ENCODE measurements around the gene ACAP2. TPM values are rescaled to one million over a fixed set of nuclear protein-coding genes. Genes with fewer than 3 reads are reported as not detected.

Gene ACAP2
- total RNA-seq, 3 donors from 2014 or later (not counting 1 experiment from before 2014, with no cell fraction given), result 103 to 132 (median 128) TPM

DNA sequence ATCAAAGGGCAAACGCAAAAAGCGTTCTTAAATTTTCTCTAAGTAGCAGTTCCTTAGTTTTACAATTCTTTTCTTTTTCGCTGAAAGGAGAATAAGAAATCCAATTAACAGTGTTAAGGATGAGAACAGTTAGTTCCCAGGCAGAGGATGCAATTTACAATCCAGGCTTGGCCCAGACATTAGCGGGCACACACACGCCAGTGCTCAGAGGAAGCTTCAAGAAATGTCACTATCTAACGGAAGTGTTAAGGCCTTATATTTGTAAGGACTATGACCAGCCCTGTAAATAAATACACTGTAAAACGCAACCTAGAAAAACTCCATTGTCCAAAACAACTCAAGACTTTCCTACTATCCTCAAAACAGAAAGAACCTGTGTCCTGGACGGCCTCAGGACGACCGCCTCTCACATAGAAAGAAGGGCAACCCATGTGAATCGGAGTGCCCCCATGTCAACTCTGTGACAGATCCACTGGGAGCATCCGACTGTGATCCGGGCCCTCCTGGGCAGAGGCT lies 1.3 kb downstream of the ACAP2 start:
- Mint-ChIP-seq H3K9me3 (no peaks in the 10 kb centered on the region), H3K36me3 (no peaks in the 10 kb centered on the region), H3K27ac (peak overlapping the region; percentile 92 to 97), H3K27me3 (ENCODE audit: low read depth in 2 of 2) (no peaks in the 10 kb centered on the region), H3K4me3 (peak overlapping the region; percentile 97), H3K4me1 (peaks cover 37 to 48% of the 10 kb centered on the region in 2 donors)
- H3K36me3 ChIP-seq (ENCODE audit: control insufficient read depth, insufficient read depth, low read length), result no peaks in the 10 kb centered on the region
- no peaks in the 10 kb centered on the region for H3K9me3 ChIP-seq (ENCODE audit: control insufficient read depth, insufficient read depth, low read length)
- TF ChIP-seq, protein P1, sequence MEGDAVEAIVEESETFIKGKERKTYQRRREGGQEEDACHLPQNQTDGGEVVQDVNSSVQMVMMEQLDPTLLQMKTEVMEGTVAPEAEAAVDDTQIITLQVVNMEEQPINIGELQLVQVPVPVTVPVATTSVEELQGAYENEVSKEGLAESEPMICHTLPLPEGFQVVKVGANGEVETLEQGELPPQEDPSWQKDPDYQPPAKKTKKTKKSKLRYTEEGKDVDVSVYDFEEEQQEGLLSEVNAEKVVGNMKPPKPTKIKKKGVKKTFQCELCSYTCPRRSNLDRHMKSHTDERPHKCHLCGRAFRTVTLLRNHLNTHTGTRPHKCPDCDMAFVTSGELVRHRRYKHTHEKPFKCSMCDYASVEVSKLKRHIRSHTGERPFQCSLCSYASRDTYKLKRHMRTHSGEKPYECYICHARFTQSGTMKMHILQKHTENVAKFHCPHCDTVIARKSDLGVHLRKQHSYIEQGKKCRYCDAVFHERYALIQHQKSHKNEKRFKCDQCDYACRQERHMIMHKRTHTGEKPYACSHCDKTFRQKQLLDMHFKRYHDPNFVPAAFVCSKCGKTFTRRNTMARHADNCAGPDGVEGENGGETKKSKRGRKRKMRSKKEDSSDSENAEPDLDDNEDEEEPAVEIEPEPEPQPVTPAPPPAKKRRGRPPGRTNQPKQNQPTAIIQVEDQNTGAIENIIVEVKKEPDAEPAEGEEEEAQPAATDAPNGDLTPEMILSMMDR (IDR thresholded peaks at IDR 0.05), result no peak
- intact Hi-C loops (cut with micrococcal nuclease), result loop anchor here (5.0 kb wide), 2 partner anchors 44 to 754 kb away; partner anchors contain the start of gene FAM43A
- WGBS (ENCODE audit: insufficient coverage), result 1% methylated on average over 11 of the region's 13 CpGs
- no peak for ATAC-seq
- H3K27me3 ChIP-seq (ENCODE audit: control insufficient read depth, insufficient read depth, low read length), result no peaks in the 10 kb centered on the region
- peak in 1 of 2 donors; percentile 39 for DNase-seq
- H3K27ac ChIP-seq (ENCODE audit: low read length), result peak overlapping the region; percentile 89
- H3K4me3 ChIP-seq (ENCODE audit: low read length), result peak overlapping the region; percentile 92
- H3K4me1 ChIP-seq (ENCODE audit: control insufficient read depth, insufficient read depth, low read length), result peaks cover 17% of the 10 kb centered on the region

DNA sequence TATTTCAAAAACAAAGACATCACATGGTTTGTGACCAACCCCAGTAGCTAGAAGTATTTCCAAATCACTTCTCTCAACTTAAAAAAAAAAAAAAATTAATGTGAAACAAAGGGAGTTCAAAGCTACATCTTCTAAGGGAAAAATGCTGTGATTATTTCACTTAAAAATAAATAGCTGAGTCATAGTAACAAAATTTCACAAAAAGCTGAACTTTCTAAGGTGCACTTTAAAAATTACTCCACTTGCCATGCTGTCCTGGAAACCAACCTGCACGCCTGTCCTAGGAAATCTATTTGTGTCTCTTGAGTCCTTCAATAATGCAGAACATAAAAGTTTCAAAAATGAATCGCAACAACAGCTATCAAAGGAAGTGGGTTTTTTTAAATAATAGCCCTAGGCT lies 1.8 kb downstream of the ACAP2 start:
- no peak overlapping the region for H3K4me3 ChIP-seq (ENCODE audit: low read length)
- Mint-ChIP-seq H3K36me3 (no peaks in the 10 kb centered on the region), H3K4me3 (peak overlapping the region; percentile 97), H3K27ac (peak overlapping the region; percentile 92 to 97), H3K9me3 (no peaks in the 10 kb centered on the region), H3K4me1 (peaks cover 37 to 53% of the 10 kb centered on the region in 2 donors), H3K27me3 (ENCODE audit: low read depth in 2 of 2) (no peaks in the 10 kb centered on the region)
- DNase-seq, result no peak
- peak overlapping the region; percentile 89 for H3K27ac ChIP-seq (ENCODE audit: low read length)
- H3K27me3 ChIP-seq (ENCODE audit: control insufficient read depth, insufficient read depth, low read length), result no peaks in the 10 kb centered on the region
- H3K36me3 ChIP-seq (ENCODE audit: control insufficient read depth, insufficient read depth, low read length), result no peaks in the 10 kb centered on the region
- WGBS (ENCODE audit: insufficient coverage), result 50% methylated on average over 1 of the region's 2 CpGs
- peaks cover 17% of the 10 kb centered on the region for H3K4me1 ChIP-seq (ENCODE audit: control insufficient read depth, insufficient read depth, low read length)
- intact Hi-C loops (cut with micrococcal nuclease), result loop anchor here (5.0 kb wide), 2 partner anchors 44 to 754 kb away; partner anchors contain the start of gene FAM43A
- TF ChIP-seq, protein P1 (IDR thresholded peaks at IDR 0.05), result no peak
- ATAC-seq, result no peak
- no peaks in the 10 kb centered on the region for H3K9me3 ChIP-seq (ENCODE audit: control insufficient read depth, insufficient read depth, low read length)

DNA sequence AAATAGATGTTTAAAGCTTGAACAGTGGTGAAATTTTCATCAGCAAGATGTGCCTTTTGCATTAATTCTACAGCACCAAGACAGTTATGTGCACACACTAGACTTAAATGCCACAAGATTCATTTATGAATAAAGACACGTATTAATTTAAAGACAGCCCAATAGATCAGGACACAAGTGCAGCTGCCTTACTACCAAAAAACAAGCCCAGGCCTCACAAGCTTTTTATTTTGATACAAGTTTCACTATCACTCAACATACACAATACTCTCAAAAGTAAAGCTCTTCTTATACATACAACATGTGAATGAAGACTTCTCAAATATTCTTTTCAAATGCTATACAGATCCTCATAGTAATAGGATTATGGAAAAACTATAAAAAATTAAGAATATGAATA lies 2.4 kb downstream of the ACAP2 start:
- Histone ChIP-seq H3K27me3 (ENCODE audit: control insufficient read depth, insufficient read depth, low read length) (no peaks in the 10 kb centered on the region), H3K4me1 (ENCODE audit: control insufficient read depth, insufficient read depth, low read length) (peaks cover 17% of the 10 kb centered on the region), H3K36me3 (ENCODE audit: control insufficient read depth, insufficient read depth, low read length) (no peaks in the 10 kb centered on the region), H3K27ac (ENCODE audit: low read length) (no peak overlapping the region), H3K4me3 (ENCODE audit: low read length) (no peak overlapping the region), H3K9me3 (ENCODE audit: control insufficient read depth, insufficient read depth, low read length) (no peaks in the 10 kb centered on the region)
- WGBS (ENCODE audit: insufficient coverage), result 40% methylated on average over 1 of the region's 1 CpG
- Mint-ChIP-seq H3K4me1 (peaks cover 42 to 60% of the 10 kb centered on the region in 2 donors), H3K27me3 (ENCODE audit: low read depth in 2 of 2) (no peaks in the 10 kb centered on the region), H3K27ac (peak overlapping the region; percentile 92 to 97), H3K4me3 (peak overlapping the region; percentile 71), H3K36me3 (no peaks in the 10 kb centered on the region), H3K9me3 (no peaks in the 10 kb centered on the region)
- TF ChIP-seq, protein P1 (IDR thresholded peaks at IDR 0.05), result no peak
- DNase-seq, result no peak
- no peak for ATAC-seq
- intact Hi-C loops (cut with micrococcal nuclease), result loop anchor here (5.0 kb wide), 2 partner anchors 43 to 753 kb away; partner anchors contain the start of gene FAM43A

DNA sequence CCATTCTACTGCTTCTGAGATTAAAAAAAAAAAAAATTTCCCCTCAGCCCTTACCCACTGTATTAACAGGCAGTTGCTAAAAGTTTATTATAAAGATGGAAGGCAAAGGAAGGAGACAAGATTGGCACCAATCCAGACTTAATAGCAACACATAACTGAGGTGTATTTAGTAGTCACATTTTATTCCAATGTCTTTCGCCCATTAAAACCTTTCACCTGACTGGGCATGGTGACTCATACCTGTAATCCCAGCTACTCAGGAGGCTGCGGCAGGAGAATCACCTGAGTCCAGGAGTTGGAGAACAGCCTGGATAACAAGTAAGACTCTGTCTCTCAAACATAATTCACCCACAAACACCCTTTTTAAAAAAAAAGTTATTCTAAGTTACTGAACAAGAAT lies 4.4 kb downstream of the ACAP2 start:
- H3K4me1 ChIP-seq (ENCODE audit: control insufficient read depth, insufficient read depth, low read length), result peaks cover 13% of the 10 kb centered on the region
- no peak overlapping the region for H3K4me3 ChIP-seq (ENCODE audit: low read length)
- Mint-ChIP-seq H3K9me3 (no peaks in the 10 kb centered on the region), H3K27me3 (ENCODE audit: low read depth in 2 of 2) (no peaks in the 10 kb centered on the region), H3K36me3 (no peaks in the 10 kb centered on the region), H3K27ac (no peak overlapping the region), H3K4me1 (peaks cover 45 to 68% of the 10 kb centered on the region in 2 donors), H3K4me3 (no peak overlapping the region)
- H3K36me3 ChIP-seq (ENCODE audit: control insufficient read depth, insufficient read depth, low read length), result no peaks in the 10 kb centered on the region
- no peak overlapping the region for H3K27ac ChIP-seq (ENCODE audit: low read length)
- DNase-seq, result no peak
- intact Hi-C loops (cut with micrococcal nuclease), result no loop called here
- TF ChIP-seq, protein P1 (IDR thresholded peaks at IDR 0.05), result no peak
- H3K27me3 ChIP-seq (ENCODE audit: control insufficient read depth, insufficient read depth, low read length), result no peaks in the 10 kb centered on the region
- no peaks in the 10 kb centered on the region for H3K9me3 ChIP-seq (ENCODE audit: control insufficient read depth, insufficient read depth, low read length)
- no peak for ATAC-seq
- WGBS (ENCODE audit: insufficient coverage), result 95% methylated on average over 2 of the region's 2 CpGs
